HG03280 (cell line): Measurements from ENCODE around the gene PVALEF.
"Not testable (repeated sequence)": the region's sequence is repeated elsewhere in the genome, so short reads cannot be mapped to it uniquely, and the experiment has no call there.

Source experiments
- ATAC-seq: cut with Tn5 transposase; IDR thresholded peaks from one replicate; pipeline ENCODE4 v1.9.1; 2021; ENCODE audit warnings: mild to moderate bottlenecking, moderate library complexity; ENCODE audit not compliant: unreplicated experiment

The PVALEF gene

GRCh38 chr17:81143200-81143527, 22.1 kb upstream of the PVALEF start:
- no peak for ATAC-seq

GRCh38 chr17:81143717-81144422, 21.4 kb upstream of the PVALEF start:
- ATAC-seq = no peak

GRCh38 chr17:81144423-81144781, 20.9 kb upstream of the PVALEF start:
- no peak for ATAC-seq

GRCh38 chr17:81146208-81146607, 19.1 kb upstream of the PVALEF start:
- ATAC-seq = not testable (repeated sequence)

GRCh38 chr17:81147701-81148100, 17.6 kb upstream of the PVALEF start:
- no peak for ATAC-seq

GRCh38 chr17:81148571-81148970, 16.7 kb upstream of the PVALEF start:
- no peak for ATAC-seq

- ATAC-seq = no peak
Observed at GRCh38 chr17:81148986-81149533, 16.2 kb upstream of the PVALEF start.

- ATAC-seq = no peak
Observed at GRCh38 chr17:81150377-81151077, 14.8 kb upstream of the PVALEF start.

- no peak for ATAC-seq
Observed at GRCh38 chr17:81151278-81151677, 14.0 kb upstream of the PVALEF start.

GRCh38 chr17:81152288-81152828, 12.9 kb upstream of the PVALEF start:
- ATAC-seq = no peak

GRCh38 chr17:81153340-81153803, 11.9 kb upstream of the PVALEF start:
- ATAC-seq = no peak

GRCh38 chr17:81154016-81154415, 11.3 kb upstream of the PVALEF start:
- ATAC-seq = not testable (repeated sequence)

GRCh38 chr17:81154961-81155360, 10.3 kb upstream of the PVALEF start:
- no peak for ATAC-seq

- ATAC-seq = no peak
Observed at GRCh38 chr17:81156866-81157805, 8.2 kb upstream of the PVALEF start.

GRCh38 chr17:81157848-81158687, 7.2 kb upstream of the PVALEF start:
- ATAC-seq = no peak

- ATAC-seq = no peak
Observed at GRCh38 chr17:81158688-81159590, 6.4 kb upstream of the PVALEF start.

GRCh38 chr17:81159611-81160265, 5.6 kb upstream of the PVALEF start:
- ATAC-seq = no peak

GRCh38 chr17:81160306-81160705, 5.0 kb upstream of the PVALEF start:
- no peak for ATAC-seq
